Activated CD8-positive, alpha-beta memory T cell treated with anti-CD3 and anti-CD28 coated beads for 24 hours (primary cell): ENCODE results near the gene ABCG2.

Source experiments
- DNase-seq: peaks from one replicate; pipeline ENCODE4 v3.0.0-alpha.2; 2020

The ABCG2 gene

GRCh38 chr4:88158489-88159228 lies at the start of gene ABCG2:
Gene ABCG2 (minus strand): TSS chr4:88158639. CDS start chr4:88139995, 18,644 bp downstream.
- peak; percentile 79 for DNase-seq

- no peak for DNase-seq
Observed at GRCh38 chr4:88208156-88208555, 49.7 kb upstream of the ABCG2 start.

GRCh38 chr4:88207171-88207570 lies 48.7 kb upstream of the ABCG2 start:
- no peak for DNase-seq

- no peak for DNase-seq
Observed at GRCh38 chr4:88204882-88205281, 46.4 kb upstream of the ABCG2 start.

GRCh38 chr4:88202443-88202842 lies 44.0 kb upstream of the ABCG2 start:
- DNase-seq: no peak

GRCh38 chr4:88200186-88200585 lies 41.7 kb upstream of the ABCG2 start:
- DNase-seq: no peak

- no peak for DNase-seq
Observed at GRCh38 chr4:88196523-88197185, 38.2 kb upstream of the ABCG2 start.

GRCh38 chr4:88196013-88196365 lies 37.5 kb upstream of the ABCG2 start:
- no peak for DNase-seq

GRCh38 chr4:88195328-88196012 lies 37.0 kb upstream of the ABCG2 start:
- no peak for DNase-seq

- no peak for DNase-seq
Observed at GRCh38 chr4:88191404-88191803, 33.0 kb upstream of the ABCG2 start.

- DNase-seq: no peak
Observed at GRCh38 chr4:88189881-88190585, 31.6 kb upstream of the ABCG2 start.

GRCh38 chr4:88189418-88189738 lies 30.9 kb upstream of the ABCG2 start:
- DNase-seq: no peak

GRCh38 chr4:88188738-88189417 lies 30.4 kb upstream of the ABCG2 start:
- DNase-seq: no peak

- DNase-seq: no peak
Observed at GRCh38 chr4:88187766-88188165, 29.3 kb upstream of the ABCG2 start.

GRCh38 chr4:88185906-88186305 lies 27.5 kb upstream of the ABCG2 start:
- no peak for DNase-seq

GRCh38 chr4:88179261-88179660 lies 20.8 kb upstream of the ABCG2 start:
- no peak for DNase-seq

GRCh38 chr4:88178626-88179231 lies 20.3 kb upstream of the ABCG2 start:
- DNase-seq: no peak

GRCh38 chr4:88177983-88178625 lies 19.7 kb upstream of the ABCG2 start:
- DNase-seq: no peak

GRCh38 chr4:88172987-88173386 lies 14.5 kb upstream of the ABCG2 start:
- no peak for DNase-seq

- DNase-seq: no peak
Observed at GRCh38 chr4:88171206-88171605, 12.8 kb upstream of the ABCG2 start.

- DNase-seq: no peak
Observed at GRCh38 chr4:88169298-88169697, 10.9 kb upstream of the ABCG2 start.

GRCh38 chr4:88166608-88167007 lies 8.2 kb upstream of the ABCG2 start:
- DNase-seq: no peak
